Measurements from ENCODE around the gene KIRREL3.
"Not testable (repeated sequence)": the region's sequence is repeated elsewhere in the genome, so short reads cannot be mapped to it uniquely, and the experiment has no call there.

Gene KIRREL3

DNA sequence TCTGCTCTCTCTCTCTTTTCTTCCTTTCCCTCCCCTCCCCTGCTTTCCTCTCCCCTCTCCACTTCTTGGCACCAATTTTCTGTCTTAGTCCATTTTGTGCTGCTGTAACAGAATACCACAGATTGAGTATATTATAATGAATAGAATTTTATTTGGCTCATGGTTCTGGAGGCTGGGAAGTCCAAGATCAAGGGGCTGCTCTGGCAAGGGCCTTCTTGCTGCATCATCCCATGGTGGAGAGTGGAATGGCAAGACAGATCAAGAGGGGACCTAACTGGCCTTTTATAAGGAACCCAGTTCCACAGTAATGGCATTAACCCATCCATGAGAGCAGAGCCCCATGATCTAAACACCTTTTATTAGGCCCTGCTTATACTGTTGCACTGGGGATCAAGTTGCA is 600.6 kb downstream of the KIRREL3 start:
- no peak for FAIRE-seq
- no peak for TF ChIP-seq POLR2A (IDR thresholded peaks at IDR 0.05; ENCODE audit: low read depth, low read length)

DNA sequence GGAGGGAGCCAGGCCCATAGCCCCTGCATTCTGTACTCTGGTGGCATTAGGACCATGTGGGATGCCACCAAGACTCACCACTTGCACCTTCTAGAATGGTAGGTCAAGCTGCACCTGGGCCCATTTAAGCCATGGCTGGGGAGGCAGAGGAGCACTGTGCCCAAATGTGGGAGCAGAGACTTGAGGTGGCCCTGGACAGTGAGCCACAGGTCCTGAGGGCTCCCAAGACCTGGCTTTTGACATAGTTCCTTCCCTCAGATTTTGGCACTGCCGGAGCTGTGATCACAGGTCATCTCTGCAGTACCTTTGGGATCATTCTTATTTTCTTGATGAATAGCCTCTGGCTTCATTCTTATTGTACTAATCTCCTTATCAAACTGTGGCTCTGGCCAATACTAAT is 601.8 kb downstream of the KIRREL3 start:
- DNase-seq (ENCODE audit: insufficient read length, low spot score), result no peak
- FAIRE-seq, result no peak
- no peak for TF ChIP-seq POLR2A (IDR thresholded peaks at IDR 0.05; ENCODE audit: low read depth, low read length)

More for the DNA sequence above, 600.6 kb downstream of the KIRREL3 start:
- DNase-seq (ENCODE audit: insufficient read length, low spot score), result no peak

GRCh38 chr11:126398296-126398695 is 602.3 kb downstream of the KIRREL3 start:
- no peak for TF ChIP-seq POLR2A (IDR thresholded peaks at IDR 0.05; ENCODE audit: low read depth, low read length)
- DNase-seq (ENCODE audit: insufficient read length, low spot score) (no peak), FAIRE-seq (no peak)

DNA sequence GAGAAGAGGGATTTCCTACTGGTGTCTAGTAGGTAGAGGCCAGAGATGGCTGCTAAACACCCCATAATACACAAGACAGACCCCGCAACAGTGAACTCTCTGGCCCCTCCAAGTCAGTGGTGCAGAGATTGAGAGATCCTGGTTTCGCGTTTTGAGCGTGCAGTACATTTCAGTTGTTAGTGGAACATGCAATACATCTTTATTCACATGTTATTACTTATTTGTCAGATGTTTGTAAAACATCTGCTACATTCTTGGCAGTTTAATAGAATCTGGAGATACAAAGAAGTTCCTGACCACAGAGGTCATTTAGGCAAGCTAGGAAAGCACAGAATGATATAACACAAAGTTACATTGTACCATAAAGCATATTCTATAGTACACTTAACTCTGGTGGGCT is 603.6 kb downstream of the KIRREL3 start:
- no peak for DNase-seq (ENCODE audit: insufficient read length, low spot score)
- TF ChIP-seq POLR2A (IDR thresholded peaks at IDR 0.05; ENCODE audit: low read depth, low read length), result no peak
- no peak for FAIRE-seq

GRCh38 chr11:126396266-126396665 is 604.3 kb downstream of the KIRREL3 start:
- DNase-seq (ENCODE audit: insufficient read length, low spot score); FAIRE-seq: not testable (repeated sequence)

DNA sequence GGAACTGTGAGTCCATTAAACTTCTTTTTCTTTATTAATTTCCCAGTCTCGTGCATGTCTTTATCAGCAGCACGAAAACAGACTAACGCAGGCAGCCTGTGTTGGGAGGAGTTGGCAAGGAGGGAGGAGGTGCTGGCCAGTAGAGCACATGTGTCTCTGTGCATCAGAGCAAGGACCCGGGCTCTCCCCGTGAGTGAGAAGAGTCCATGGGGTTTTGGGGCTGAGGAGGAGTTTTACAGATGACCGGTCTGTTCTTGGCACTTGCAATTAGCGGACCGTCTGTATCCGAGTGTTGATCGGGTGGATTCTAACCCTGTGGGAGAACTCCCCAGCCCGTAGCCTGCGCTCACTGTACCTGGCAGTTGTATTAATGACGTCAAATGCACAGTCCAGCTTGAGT is 604.8 kb downstream of the KIRREL3 start:
- not testable (repeated sequence) for DNase-seq (ENCODE audit: insufficient read length, low spot score); FAIRE-seq

DNA sequence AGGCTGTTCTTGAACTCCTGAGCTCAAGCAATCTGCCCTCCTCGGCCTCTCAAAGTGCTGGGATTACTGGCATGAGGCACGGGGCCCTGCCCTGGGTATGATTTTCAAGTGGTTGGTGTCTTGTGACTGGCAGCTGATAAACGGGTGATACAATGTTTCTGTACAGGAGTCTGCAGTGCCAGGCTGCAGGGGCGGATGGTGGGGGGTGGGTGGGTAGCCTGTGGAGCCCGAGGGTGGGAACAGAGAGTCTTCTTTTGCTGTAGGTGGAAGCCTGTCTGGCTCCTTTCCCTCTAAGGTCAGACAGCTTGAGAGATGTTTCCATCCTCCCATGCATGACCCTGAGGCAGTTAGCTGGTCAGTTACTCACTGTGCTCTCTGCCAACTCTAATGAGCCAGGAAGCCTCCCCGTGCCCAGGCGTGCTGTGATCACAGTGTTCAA is 605.9 kb downstream of the KIRREL3 start:
- FAIRE-seq, result peak; percentile 98

DNA sequence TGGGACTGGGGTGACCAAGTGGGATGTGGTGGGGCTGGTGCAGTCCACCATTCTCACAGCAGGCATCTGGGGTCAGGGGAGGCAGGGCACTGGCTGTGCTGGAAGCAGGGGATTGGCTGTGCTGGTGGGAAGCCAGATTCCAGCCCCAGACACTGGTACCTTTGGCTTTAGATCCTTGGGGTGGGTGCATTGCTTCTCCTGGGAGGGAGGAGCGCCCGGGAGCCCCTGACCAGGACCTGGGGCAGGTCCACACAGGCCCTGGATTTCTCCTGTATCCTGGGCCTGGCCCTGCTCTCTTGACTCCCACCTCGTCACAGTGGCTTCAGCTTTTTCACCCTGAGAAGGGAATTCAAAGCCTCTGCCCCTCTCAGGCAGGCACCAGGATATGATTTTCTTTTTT is 606.5 kb downstream of the KIRREL3 start:
- FAIRE-seq (no peak), DNase-seq (ENCODE audit: insufficient read length, low spot score) (no peak)

More for the DNA sequence above, 605.9 kb downstream of the KIRREL3 start:
- not testable (repeated sequence) for DNase-seq (ENCODE audit: insufficient read length, low spot score)

GRCh38 chr11:126393143-126393542 is 607.4 kb downstream of the KIRREL3 start:
- DNase-seq (ENCODE audit: insufficient read length, low spot score) (no peak), FAIRE-seq (no peak)
- no peak for TF ChIP-seq POLR2A (IDR thresholded peaks at IDR 0.05; ENCODE audit: low read depth, low read length)

More for the DNA sequence above, 606.5 kb downstream of the KIRREL3 start:
- no peak for TF ChIP-seq POLR2A (IDR thresholded peaks at IDR 0.05; ENCODE audit: low read depth, low read length)

- no peak for TF ChIP-seq POLR2A (IDR thresholded peaks at IDR 0.05; ENCODE audit: low read depth, low read length)
- no peak for FAIRE-seq
- DNase-seq (ENCODE audit: insufficient read length, low spot score), result no peak
Measured at GRCh38 chr11:126392633-126393013, 607.9 kb downstream of the KIRREL3 start.

GRCh38 chr11:126391970-126392632 is 608.5 kb downstream of the KIRREL3 start:
- no peak for DNase-seq (ENCODE audit: insufficient read length, low spot score)
- FAIRE-seq, result no peak

DNA sequence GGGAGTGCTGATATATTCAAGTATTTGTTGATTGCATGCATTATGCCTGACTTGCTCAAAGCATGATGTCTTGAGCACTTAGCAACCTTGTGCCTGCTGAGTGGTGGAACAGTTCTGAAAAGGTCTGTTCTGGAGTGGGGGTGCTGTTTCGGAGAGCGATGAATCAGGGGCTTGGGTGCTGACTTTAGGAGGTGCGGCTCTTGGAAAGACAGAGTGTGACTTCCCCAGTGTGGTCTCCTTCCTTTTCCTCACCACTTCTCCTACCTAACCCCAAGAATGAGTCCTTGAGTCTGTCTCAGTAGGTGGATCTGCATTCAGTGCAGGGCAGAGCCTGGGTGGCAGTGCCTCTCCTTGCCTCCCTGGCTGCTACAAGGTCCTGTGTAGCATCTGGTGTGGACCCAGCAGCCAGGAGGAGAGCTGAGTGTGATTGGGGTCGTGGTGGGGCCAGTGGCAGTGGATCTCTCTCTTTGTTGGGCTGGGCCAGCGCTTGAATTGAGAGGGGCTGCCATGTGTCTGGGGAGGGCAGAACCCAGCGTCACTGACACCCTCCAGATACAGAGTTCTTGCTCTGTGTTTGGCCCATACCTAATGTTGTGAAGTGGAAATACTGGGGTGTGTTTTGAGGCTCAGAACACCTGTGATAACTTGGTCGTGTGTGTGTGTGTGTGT is 609.1 kb downstream of the KIRREL3 start:
- DNase-seq (ENCODE audit: insufficient read length, low spot score), result no peak
- no peak for TF ChIP-seq POLR2A (IDR thresholded peaks at IDR 0.05; ENCODE audit: low read depth, low read length)
- no peak for FAIRE-seq

More at GRCh38 chr11:126391970-126392632, 608.5 kb downstream of the KIRREL3 start:
- TF ChIP-seq POLR2A (IDR thresholded peaks at IDR 0.05; ENCODE audit: low read depth, low read length), result no peak

GRCh38 chr11:126390272-126390867 is 610.2 kb downstream of the KIRREL3 start:
- no peak for TF ChIP-seq POLR2A (IDR thresholded peaks at IDR 0.05; ENCODE audit: low read depth, low read length)
- DNase-seq (ENCODE audit: insufficient read length, low spot score), result no peak
- no peak for FAIRE-seq

- FAIRE-seq (no peak), DNase-seq (ENCODE audit: insufficient read length, low spot score) (no peak)
- no peak for TF ChIP-seq POLR2A (IDR thresholded peaks at IDR 0.05; ENCODE audit: low read depth, low read length)
Measured at GRCh38 chr11:126387857-126388256, 612.7 kb downstream of the KIRREL3 start.

GRCh38 chr11:126386729-126387071 is 613.9 kb downstream of the KIRREL3 start:
- not testable (repeated sequence) for FAIRE-seq; DNase-seq (ENCODE audit: insufficient read length, low spot score)
